NCI-H2171 treated with DMSO at 0.1 percent for 48 hours (cell line): Measurements from ENCODE around the gene PCYT2.

ENCODE experiments used
- DNase-seq: peaks from one replicate; lab custom pipeline; 2025; lab: John Stamatoyannopoulos, UW

The PCYT2 gene

DNA sequence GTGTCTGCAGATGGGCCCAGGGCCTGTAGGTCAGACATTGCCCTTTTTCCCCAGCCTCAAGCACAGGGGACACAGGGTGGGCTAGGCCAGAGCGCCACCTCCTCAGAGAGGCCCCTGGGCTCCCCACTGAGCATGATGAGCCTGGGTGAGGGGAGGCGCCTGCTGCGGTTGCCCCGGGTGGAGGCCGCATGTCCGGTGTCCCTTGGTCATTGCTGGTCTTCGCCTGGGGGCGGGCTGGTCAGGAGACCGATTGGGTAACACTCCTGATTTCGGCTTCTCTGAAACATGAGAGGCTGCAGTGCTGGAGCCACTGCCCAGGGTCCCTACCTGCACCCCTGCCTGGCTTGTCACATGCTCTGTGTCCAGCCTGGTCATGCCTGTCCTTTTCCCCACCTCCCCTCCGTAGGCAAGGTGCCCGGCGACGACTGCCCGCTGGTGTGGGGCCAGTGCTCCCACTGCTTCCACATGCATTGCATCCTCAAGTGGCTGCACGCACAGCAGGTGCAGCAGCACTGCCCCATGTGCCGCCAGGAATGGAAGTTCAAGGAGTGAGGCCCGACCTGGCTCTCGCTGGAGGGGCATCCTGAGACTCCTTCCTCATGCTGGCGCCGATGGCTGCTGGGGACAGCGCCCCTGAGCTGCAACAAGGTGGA is 11.6 kb downstream of the PCYT2 start:
- DNase-seq = no peak

DNA sequence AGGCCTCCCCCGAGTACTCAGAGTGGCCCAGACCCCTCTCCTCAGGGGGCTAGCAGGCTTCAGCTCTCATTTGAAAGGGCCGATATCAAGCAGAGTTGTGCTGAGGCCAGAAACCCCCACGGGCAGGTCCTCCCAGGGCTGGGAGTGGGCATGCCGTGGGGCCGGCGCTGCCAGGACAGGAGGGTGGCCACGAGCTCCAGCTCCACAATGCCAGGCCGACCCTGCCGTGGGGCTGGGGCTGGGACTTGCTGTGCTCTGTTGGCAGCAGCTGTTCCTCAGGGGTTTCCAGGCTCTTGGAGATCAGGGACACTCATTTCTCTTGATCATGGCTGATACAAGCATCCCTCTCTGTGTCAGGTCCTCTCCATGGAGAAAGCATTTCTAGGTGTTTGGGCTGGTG is 12.3 kb downstream of the PCYT2 start:
- DNase-seq = no peak

DNA sequence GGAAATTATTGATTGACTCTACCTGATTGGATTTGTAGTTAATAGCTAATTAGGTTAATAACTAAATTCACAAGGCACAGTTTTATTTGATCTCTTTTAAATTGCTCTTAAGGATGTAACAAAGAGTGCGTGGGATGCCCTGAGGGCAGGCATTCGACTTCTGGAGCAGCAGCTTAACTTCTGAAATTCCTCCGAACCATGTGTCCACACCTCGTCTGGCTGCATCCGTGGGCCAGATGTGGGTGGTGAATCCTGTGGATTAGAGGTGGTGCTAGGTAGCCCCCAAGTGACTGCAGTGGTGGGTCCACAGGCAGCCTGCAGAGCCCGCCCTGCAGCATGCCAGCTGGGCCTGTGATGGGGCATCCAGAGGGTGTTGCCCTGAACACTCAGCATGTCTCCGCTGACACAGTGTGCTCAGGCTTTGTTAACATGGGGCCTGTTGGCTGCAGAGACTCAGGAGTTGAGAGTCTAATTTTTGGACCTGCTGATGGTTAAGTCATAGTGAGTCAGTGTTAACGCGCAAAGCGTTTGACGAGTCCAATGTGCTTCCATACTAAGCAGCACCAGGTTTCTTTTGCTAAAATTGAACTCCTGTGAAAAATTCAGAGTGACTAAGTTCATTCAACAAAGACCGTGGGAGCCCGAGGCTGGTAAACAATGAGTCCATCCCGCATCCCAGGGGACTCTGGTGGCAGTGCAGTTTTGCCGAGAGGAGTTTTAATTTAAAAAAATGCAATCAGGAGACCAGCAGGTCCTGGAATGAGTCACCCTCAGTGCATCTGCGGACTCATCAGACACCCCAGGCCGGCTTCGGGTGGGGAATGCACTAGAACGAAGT is 13.0 kb downstream of the PCYT2 start:
- no peak for DNase-seq

DNA sequence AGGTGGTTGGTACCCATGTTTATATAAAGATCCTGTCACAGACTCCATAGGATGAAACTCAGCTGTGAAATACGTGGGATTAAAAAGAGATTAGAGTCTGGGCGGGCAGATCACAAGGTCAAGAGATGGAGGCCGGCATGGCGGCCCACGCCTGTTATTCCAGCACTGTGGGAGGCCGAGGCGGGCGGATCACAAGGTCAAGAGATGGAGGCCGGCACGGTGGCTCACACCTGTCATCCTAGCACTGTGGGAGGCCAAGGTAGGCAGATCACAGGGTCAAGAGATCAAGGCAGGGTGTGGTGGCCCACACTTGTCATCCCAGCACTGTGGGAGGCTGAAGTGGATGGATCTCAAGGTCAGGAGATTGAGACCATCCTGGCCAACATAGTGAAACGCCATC is 15.8 kb downstream of the PCYT2 start:
- no peak for DNase-seq

DNA sequence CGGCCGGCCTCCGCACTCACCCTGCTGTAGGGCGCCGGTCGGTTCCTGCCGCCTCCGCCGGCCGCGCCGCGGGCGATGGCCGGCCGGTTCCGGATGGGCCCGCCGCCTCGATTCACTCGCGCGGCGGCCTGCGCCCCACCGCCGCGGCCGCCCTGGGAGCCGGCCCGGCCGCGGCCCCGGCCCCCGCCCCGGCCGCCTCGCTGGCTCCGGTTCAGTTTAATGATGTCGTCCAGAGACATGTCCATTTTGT is 20.0 kb downstream of the PCYT2 start:
- DNase-seq = no peak

DNA sequence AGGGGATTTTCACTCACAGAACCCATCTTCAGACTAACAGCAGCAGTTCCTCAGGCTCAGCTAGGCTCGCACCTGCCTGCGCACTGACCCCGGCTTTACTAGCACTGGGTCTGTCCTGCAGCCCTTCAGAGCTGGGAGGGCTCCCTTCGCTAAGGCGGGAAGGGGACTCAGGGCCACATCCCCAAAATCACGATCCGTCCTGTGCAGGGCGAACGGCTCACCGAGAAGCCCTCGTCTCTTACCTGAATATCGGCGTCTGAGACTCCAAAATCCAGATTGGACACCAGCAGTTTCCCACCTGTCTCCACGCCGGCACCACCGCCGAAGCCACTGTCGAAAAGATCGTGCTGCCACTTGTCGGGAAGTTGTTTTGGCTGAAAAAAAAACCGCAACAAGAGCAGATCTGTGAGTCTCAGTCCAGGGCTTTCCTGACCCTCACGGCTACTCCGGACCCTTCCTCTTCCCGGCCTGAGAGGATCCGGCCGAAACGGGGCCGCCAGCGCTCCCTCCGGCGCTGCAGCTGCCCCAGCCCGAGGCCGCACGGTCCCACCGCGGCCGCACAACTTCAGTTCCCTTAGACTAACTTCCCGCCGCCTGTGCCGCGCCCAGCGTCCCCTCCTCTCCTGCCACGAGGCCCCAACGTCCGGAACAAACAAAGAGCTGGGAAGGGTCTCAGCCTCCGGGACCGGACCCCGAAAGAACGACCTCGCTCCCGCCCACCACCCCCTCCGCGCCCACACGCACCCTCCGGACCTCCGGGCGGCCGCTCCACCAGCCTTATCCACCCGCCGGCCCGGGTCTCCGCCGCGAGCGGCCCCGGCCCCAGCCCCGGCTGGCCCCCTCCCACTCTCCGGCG is 20.5 kb downstream of the PCYT2 start:
- no peak for DNase-seq

DNA sequence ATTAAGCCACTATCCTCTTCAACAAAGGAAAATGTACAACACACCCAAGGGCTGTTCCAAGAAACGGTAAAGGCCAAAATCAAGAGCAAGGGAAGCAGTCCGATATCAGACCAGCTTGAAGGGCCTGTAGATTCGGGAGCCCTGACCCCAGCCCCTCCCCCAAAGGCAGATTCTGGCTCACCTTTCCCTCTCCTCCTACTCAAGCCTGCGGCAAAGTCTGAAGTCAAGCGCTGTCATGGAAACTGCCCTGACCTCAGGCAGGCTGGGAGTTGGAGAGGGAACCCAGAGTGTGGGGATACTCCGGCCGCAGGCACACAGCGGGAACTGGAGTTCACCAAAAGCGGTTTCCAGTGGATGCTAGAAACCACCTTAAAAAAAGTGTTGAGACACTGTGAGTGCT is 21.6 kb downstream of the PCYT2 start:
- DNase-seq = no peak

DNA sequence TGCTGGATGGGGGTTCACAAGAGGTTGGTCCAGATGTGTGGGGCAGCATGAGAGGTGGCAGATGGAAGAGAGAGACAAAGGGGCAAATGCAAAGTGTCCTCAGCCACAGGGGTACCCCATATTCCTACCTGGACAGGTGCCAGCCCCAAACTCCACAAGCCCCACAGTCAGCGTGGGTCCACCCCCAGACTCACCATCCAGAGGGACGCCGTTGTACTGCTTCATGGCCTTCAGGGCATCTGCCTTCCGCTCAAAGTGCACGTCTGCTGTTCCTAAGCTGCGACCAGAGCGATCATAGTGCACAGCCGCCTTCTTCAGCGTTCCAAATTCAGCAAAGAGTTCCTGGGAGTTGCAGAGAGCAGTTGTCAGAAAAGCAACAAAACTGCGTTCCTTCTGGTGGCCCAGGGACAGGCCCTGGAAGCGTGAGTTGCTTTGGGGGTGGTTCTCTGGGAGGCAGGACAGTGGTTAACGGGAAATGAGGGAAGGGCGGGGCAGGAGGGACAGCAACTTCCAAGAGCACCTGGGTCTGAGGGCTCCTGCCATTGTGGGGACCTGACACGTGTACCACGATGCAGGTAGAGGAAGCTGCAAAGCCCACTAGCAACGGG is 22.1 kb downstream of the PCYT2 start:
- DNase-seq = no peak

DNA sequence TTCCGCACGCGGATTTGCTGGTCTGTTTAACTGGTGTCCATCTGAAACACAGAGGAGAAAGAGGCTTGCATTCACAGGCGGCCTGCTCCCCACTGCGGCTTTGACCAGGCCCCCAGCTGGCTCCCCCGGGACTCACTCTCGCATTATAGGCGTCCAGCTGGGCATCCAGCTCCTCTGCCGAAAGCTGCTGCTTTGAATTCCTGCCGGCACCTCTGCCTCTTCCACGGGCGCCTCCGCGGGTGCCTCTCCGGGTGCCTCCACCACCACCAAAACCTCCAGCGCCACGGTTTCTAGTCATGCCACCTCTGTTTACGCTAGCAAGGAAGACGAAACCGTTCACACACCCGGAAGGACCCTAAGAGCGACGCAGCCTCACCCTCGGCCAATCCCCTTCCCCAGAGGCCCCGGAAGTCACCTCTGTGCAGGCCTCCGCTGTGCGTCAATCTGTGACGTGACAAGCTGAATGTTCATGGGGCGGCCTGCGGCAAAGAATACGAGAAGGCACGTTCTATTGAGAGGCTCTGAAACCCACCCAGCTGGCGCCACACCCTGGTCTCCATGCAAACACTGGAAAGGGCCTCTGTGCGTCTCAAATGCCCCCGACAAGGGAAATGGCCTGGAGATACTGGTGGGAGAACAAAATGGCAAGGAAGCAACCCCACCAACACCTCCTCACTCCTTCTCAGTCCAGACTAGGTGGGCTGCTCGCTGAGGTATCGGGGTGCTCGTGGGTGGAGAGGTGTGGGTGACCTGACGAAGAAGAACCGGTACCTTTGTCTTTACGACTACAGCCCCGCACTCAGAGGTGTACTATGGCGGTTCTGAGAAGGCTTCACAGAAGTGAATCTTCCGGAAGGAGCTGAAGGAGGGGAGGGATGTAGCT is 22.9 kb downstream of the PCYT2 start:
- DNase-seq = no peak

DNA sequence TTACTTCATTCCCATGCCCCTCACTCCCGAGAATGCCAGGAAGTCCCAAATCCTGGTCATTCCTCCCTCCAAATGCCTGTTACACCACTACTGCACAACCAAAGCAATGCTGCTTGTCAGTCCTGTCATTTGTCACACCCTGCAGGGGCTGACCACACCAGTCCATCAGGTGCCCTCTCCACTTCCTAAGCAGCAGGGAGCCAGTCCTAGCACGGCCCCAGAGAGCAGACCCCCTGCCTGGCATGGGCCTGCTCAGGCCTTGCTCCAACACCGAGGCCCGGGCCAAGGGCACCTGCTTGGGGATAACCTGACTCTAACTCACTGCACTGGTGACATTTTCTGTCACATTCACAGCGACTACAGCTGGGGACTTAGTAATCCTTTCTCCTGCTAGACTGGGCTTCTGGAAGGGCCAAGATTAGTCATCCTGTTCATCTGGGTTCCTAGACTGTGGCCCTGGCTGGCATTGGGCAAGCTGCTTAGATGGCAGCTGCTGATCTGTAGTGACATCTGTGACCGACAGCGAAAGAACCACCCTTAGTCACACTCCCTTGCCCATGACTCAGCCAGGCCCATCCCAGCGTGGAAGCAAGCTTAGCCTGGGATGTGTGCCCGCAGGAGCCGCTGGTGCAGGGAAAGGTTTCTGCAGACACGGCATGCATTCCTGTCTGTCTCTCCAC is 25.2 kb downstream of the PCYT2 start:
- no peak for DNase-seq

DNA sequence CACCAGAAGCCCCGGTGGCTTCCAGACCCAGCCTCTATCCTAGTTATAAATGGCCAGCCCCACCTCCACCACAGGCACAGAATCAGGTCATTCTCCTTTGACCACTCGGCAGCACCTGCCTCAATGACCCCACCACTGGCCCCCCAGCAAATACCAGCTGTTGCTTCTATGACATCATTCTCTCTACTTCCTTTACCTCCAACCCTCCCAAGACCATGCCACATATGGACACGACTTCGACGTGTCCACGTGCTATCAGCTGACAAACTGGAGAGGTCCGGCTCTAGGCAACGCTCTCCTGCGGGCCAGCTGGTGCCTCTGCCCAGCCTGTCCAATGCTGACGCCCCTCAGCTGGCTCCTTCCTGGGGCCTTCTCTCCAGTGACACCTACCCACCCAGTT is 25.7 kb downstream of the PCYT2 start:
- DNase-seq = no peak

DNA sequence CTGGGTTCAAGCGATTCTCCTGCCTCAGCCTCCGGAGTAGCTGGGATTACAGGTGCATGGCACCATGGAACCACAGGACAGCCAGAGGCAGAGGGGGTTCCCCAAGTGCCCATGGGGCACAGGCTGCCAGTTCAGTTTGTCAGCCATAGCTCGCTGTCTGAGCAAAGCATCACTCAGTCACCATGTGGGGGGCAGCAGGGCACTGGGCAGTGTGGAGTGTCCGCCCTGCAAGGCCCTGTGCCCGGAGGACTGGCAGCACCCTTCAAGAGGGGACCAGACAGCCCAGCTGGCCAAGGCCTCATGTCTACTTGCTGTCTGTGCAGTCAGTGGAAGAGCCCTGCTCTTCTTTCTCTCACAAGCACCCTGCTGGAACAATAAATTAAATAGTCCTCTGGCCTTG is 26.2 kb downstream of the PCYT2 start:
- no peak for DNase-seq

DNA sequence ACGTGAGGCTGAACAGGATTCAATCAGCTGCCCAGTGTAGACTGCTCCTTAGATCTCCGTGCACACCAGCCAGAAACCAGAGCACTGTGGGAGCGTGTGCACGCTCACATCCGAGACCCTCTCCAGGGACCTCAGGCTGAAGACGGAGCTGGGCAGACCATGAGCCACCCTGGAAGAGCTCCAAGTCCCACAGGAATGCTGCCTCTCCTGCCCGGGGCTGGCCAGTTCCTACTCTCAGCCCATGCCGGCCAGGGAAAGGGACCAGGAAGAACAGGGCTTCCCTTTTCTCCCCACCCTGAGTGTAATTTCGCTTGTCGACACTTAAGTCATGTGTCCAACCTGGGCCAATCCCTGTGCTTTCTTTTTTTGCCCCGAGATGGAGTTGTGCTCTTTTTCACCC is 26.7 kb downstream of the PCYT2 start:
- DNase-seq = no peak

DNA sequence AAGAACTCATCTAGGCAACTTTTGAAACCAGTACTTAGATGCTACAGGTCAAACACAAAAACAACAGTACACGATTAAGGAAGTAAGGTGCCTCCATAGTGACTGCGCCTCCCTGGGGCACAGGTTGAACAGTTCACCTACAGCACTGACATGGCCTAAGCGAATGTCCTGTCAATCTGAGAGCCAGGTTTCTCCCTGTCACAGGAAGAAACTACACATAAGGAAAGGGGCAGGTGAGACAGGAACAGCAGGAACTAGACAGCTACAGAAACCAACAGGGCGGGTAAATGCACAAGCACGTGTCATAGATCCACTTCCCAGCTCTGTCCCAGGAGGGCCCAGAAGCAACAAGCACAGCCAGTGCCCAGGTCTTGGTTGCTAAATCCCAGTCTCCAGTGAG is 32.1 kb downstream of the PCYT2 start:
- no peak for DNase-seq

DNA sequence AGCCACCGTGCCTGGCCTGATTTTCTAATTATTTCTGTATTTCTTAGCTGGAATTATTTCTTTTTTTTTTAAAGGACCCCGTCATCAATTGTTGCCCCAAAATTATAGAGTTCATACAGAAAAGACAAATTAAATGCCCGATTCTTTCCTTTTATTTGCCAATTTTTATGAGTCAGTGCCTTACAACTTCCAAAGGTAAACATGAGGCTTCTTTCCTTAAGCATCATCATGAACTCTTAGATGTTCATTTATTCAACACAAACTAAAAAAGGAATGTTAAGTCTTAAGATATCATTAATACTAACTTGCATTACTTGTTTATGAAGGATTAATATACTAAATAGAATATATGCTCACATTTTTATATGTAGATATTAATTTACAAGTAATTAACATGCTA is 32.9 kb downstream of the PCYT2 start:
- DNase-seq = no peak

DNA sequence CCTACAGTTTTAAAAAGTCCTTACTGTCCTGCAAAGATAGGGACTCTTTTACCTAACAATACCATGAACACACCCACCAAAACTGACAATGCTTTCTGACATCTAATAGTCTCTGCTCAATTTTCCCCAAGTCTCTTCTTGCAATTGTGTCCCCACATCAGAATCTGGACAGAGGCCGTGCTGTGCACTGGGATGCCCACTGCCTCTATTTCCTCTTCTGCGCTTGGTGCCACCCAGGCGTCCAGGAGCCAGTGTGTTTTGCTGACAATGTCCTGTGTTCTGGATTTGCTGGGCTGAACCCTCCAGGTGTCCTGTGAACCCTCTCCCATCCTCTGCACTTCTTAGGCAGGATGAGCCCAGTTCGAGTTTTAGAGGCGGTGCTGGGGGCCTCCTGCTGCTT is 33.6 kb downstream of the PCYT2 start:
- DNase-seq = no peak

DNA sequence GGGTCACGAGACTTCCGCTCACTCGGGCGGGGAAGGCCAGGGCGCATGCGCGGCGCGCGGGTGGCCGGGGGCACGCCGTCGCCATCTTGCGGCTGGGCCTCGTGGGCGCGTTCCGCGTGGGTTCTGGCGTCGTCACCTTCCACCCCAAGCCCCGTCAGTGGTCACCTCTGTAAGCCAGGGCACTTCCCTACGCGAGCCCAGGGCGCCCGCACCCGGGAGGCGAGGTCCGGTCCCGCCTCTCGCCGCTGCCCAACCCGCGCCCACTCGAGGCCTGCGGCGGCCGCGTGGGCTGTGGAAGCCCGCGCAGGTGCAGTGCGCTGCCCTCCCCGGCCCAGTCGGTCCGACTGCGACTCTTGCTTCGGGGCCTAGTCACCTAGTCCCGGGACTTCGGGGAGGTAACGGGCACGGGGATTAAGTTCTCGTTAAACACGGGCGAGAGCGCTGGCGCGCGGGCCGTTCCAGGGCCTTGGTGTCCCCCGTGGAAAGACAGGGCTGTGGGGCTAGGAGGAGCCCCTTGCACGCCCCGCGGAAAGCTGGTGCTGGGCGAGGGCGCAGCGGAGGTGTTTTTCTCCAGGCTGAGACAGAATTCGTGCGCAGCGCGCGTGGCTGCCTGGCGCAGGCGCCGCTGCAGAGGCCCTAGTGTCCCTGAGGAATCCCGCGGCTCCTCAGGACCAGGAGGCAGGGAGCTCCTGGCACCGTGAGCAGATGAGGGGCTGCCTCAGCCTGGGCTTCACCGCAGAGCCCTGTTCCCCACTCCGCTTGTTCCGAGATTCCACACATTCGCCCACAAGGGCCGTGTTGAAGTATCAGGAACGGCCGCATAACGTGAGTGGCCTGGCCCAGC is 39.6 kb downstream of the PCYT2 start:
- peak; percentile 79 for DNase-seq

DNA sequence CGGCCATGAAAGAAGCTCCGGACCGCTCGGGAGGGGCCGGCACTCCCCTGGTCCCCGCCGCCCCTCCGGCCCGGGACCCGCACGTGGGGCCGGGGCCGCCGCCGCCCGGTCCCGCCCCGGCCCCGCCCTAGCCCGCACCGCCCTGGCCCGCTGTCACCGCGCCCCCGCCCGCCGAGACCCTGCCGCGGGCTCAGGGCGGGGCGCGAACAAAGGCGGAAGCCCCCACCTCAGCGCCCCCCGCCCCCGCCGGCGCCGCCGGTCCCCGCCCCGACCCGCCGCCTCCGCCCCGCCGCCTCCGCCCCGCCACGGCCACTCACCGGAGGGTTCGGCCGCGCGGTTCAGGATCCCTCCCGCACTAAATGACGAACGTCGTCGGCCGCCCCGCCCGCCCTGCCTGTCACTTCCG is 40.2 kb downstream of the PCYT2 start, which contains the start of gene ARHGDIA:
Gene ARHGDIA, minus strand, starts transcription at position 357 of the 406 bp plus-strand sequence. CDS start 1,407 bp downstream, outside the sequence.
- no peak for DNase-seq

DNA sequence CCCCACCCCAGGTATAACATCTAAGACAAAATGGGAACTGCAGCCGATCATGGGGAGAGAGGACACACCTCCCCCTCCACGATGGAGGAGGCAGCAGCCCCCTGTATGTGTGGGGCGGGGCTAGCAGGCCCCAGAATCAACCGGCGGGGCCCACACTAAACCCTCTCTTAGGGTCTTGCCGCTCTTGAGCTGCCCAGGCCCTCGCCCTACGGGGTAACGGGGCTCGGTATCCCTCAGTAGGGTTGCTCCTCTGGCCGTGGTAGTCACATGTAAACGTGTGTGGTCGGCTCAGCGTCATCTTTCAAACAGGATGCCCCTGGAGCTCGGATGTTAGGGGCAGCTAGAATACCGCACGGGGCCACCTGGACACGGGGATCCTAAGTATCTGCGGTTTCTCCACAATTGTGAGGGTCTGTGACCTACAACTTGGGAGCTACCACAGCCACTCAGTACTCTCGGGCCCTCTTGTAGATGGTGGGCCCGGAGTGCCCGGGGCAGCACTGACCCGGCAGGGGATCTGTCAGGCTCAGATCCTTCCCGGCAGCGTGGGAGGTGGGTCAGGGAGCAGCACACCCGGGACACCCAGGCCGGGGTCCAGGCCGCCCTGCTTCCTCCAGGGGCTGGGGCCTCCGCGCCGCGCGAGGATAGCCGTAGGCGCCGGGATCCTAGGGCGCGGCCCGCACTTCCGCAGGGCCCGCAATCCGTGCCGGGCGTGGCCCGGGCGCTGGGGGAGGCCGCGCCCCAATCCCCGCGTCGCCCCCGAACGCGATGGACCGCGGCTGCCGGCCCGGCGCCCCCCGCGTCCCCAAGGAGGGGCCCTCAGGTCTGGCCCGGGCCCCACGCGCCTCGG is 40.8 kb downstream of the PCYT2 start:
- DNase-seq = no peak
